H1 (cell line): ENCODE data around the gene RALGDS. TPM values are rescaled to one million over a fixed set of nuclear protein-coding genes. Genes with fewer than 3 reads are reported as not detected.

ENCODE experiments used
- CTCF ChIA-PET: fragments of 300-600 bp; sonication (Branson Sonifier 250); formaldehyde crosslinking; loops from one replicate; lab custom pipeline; 2021; ENCODE audit not compliant: partially characterized antibody; lab: Charles Lee
- POLR2A ChIA-PET: fragments of 300-600 bp; sonication (Branson Sonifier 250); formaldehyde crosslinking; loops from one replicate; lab custom pipeline; 2021; ENCODE audit warnings: inconsistent platforms; ENCODE audit not compliant: partially characterized antibody; lab: Charles Lee
- DNase-seq, 2 experiments: peaks; one replicate each; pipeline versions ENCODE4 v3.0.0 to v3.0.0-alpha.2; 2010 to 2022; ENCODE audit warnings: low spot score in 2 of 2, low read depth in 1 of 2, mixed read lengths in 1 of 2
- FAIRE-seq: peaks from 2 replicates; lab custom pipeline; 2011; peaks lifted over from hg19 to GRCh38; lab: Jason Lieb, UNC
- H2AFZ ChIP-seq: 2 replicates; pipeline ENCODE4 v1.8.1; 2012; ENCODE audit warnings: low read length, inconsistent platforms
- H2AK5ac ChIP-seq: 2 replicates; pipeline ENCODE4 v1.6.1; 2013; ENCODE audit warnings: low read depth, low read length
- H2BK120ac ChIP-seq: replicated peaks from 2 replicates; pipeline ENCODE3; 2013; ENCODE audit warnings: low read depth, low read length, inconsistent platforms
- H2BK12ac ChIP-seq: 2 replicates; pipeline ENCODE4 v1.6.1; 2013; ENCODE audit warnings: low read depth, low read length
- H2BK15ac ChIP-seq: 2 replicates; pipeline ENCODE4 v1.6.1; 2013; ENCODE audit warnings: low read length
- H2BK20ac ChIP-seq: 2 replicates; pipeline ENCODE4 v1.6.1; 2013; ENCODE audit warnings: low read length
- H2BK5ac ChIP-seq: 2 replicates; pipeline ENCODE4 v1.6.1; 2013; ENCODE audit warnings: low read depth, low read length
- H3K14ac ChIP-seq: 2 replicates; pipeline ENCODE4 v1.6.1; 2013; ENCODE audit warnings: inconsistent platforms; ENCODE audit not compliant: insufficient read length
- H3K18ac ChIP-seq: 2 replicates; pipeline ENCODE4 v1.6.1; 2013; ENCODE audit warnings: low read length; ENCODE audit errors: extremely low read depth
- H3K23ac ChIP-seq: 2 replicates; pipeline ENCODE4 v1.6.1; 2013; ENCODE audit warnings: inconsistent platforms; ENCODE audit not compliant: insufficient read length
- H3K23me2 ChIP-seq: 2 replicates; pipeline ENCODE4 v1.6.1; 2013; ENCODE audit warnings: low read depth, low read length
- H3K27ac ChIP-seq: 2 replicates; pipeline ENCODE4 v1.6.1; 2011; ENCODE audit warnings: low read depth, low read length, inconsistent platforms
- H3K27me3 ChIP-seq, 4 experiments: replicated peaks in 1 of 4; 1 replicate in 1 of 4; 2 replicates in 3 of 4; pipeline versions ENCODE4 v1.6.1 to v1.8.1; 2011 to 2013; ENCODE audit warnings: low read length in 3 of 4, mild to moderate bottlenecking in 3 of 4, inconsistent platforms in 2 of 4, mixed read lengths in 2 of 4, moderate library complexity in 1 of 4; ENCODE audit not compliant: control insufficient read depth in 3 of 4, insufficient read depth in 3 of 4; ENCODE audit errors: extremely low read depth in 1 of 4
- H3K36me3 ChIP-seq, 4 experiments: 2 replicates each; pipeline versions ENCODE4 v1.6.1 to v1.8.1; 2011 to 2013; ENCODE audit warnings: mild to moderate bottlenecking in 4 of 4, low read length in 3 of 4, moderate library complexity in 2 of 4, control low read depth in 1 of 4, inconsistent platforms in 1 of 4; ENCODE audit not compliant: insufficient read depth in 4 of 4, control insufficient read depth in 2 of 4
- H3K4ac ChIP-seq: replicated peaks from 2 replicates; pipeline ENCODE3; 2013; ENCODE audit warnings: low read length, low read depth, mixed read lengths, inconsistent platforms; ENCODE audit not compliant: insufficient read length
- H3K4me1 ChIP-seq, 4 experiments: replicated peaks in 1 of 4; 1 replicate in 1 of 4; 2 replicates in 3 of 4; pipeline versions ENCODE4 v1.6.1 to v1.8.1; 2011 to 2013; ENCODE audit warnings: low read length in 3 of 4, inconsistent platforms in 2 of 4, mixed read lengths in 1 of 4; ENCODE audit not compliant: insufficient read depth in 4 of 4, control insufficient read depth in 3 of 4
- H3K4me2 ChIP-seq, 2 experiments: 2 replicates each; pipeline versions ENCODE4 v1.6.1 to v1.8.1; 2011 to 2013; ENCODE audit warnings: low read depth in 2 of 2, low read length in 2 of 2, control low read depth in 1 of 2, inconsistent platforms in 1 of 2, mild to moderate bottlenecking in 1 of 2; ENCODE audit not compliant: insufficient read depth in 1 of 2
- H3K4me3 ChIP-seq, 4 experiments: fragments of 200-600, 300-600 bp in 1 of 4; sonication (generic), shearing (Covaris generic), sonication (Bioruptor Twin) in 1 of 4; 2 replicates each; pipeline versions ENCODE4 v1.5.1 to v1.8.1; 2011 to 2016; ENCODE audit warnings: low read length in 4 of 4, low read depth in 3 of 4, control low read depth in 2 of 4, inconsistent platforms in 2 of 4, mild to moderate bottlenecking in 2 of 4, mixed read lengths in 1 of 4, moderate library complexity in 1 of 4; ENCODE audit not compliant: insufficient read depth in 2 of 4; ENCODE audit errors: extremely low read depth in 1 of 4
- H3K56ac ChIP-seq: replicated peaks from 2 replicates; pipeline ENCODE3; 2013; ENCODE audit warnings: low read depth, mild to moderate bottlenecking, mixed read lengths, low read length, inconsistent platforms; ENCODE audit not compliant: insufficient read length
- H3K79me1 ChIP-seq: 2 replicates; pipeline ENCODE4 v1.6.1; 2013; ENCODE audit warnings: low read depth, low read length, control low read depth
- H3K79me2 ChIP-seq, 2 experiments: 2 replicates each; pipeline versions ENCODE4 v1.6.1 to v1.8.1; 2012 to 2013; ENCODE audit warnings: low read length in 2 of 2, mild to moderate bottlenecking in 2 of 2, inconsistent platforms in 1 of 2; ENCODE audit not compliant: insufficient read depth in 2 of 2, control insufficient read depth in 1 of 2
- H3K9ac ChIP-seq, 4 experiments: replicated peaks in 1 of 4; 1 replicate in 1 of 4; 2 replicates in 3 of 4; pipeline versions ENCODE4 v1.6.1 to v1.8.1; 2011 to 2013; ENCODE audit warnings: low read depth in 3 of 4, low read length in 3 of 4, control low read depth in 2 of 4, mild to moderate bottlenecking in 2 of 4, moderate library complexity in 2 of 4, inconsistent platforms in 1 of 4; ENCODE audit errors: extremely low read depth in 1 of 4
- H3K9me3 ChIP-seq, 2 experiments: 2 replicates each; pipeline versions ENCODE4 v1.6.1 to v1.8.1; 2012 to 2013; ENCODE audit warnings: mild to moderate bottlenecking in 2 of 2, moderate library complexity in 2 of 2, control low read depth in 1 of 2, inconsistent platforms in 1 of 2, low read depth in 1 of 2, low read length in 1 of 2, mixed read lengths in 1 of 2; ENCODE audit not compliant: insufficient read depth in 2 of 2
- H4K20me1 ChIP-seq, 2 experiments: replicated peaks in 1 of 2; 2 replicates each; pipeline versions ENCODE3 to v1.8.1; 2011 to 2013; ENCODE audit warnings: inconsistent platforms in 2 of 2, low read length in 2 of 2, mild to moderate bottlenecking in 1 of 2; ENCODE audit not compliant: insufficient read depth in 2 of 2, control insufficient read depth in 1 of 2
- H4K5ac ChIP-seq: 2 replicates; pipeline ENCODE4 v1.6.1; 2013; ENCODE audit warnings: low read length, low read depth, mixed read lengths, inconsistent platforms; ENCODE audit not compliant: insufficient read length
- H4K8ac ChIP-seq: 2 replicates; pipeline ENCODE4 v1.8.0; 2013; ENCODE audit warnings: mild to moderate bottlenecking, moderate library complexity, low read length, inconsistent platforms; ENCODE audit not compliant: insufficient read depth; ENCODE audit errors: extremely low read depth
- H4K91ac ChIP-seq: replicated peaks from 2 replicates; pipeline ENCODE3; 2013; ENCODE audit warnings: low read length, mixed read lengths, inconsistent platforms; ENCODE audit not compliant: insufficient read length
- ASH2L ChIP-seq: fragments of 200-600, 300-600 bp; sonication (generic); IDR thresholded peaks from one replicate; pipeline ENCODE4 v1.7.1; 2017; ENCODE audit warnings: low read length
- SIN3A ChIP-seq, 2 experiments: IDR thresholded peaks in 1 of 2; conservative IDR thresholded peaks in 1 of 2; 2 replicates each; pipeline ENCODE4 v1.6.1; 2011 to 2012; ENCODE audit warnings: low read length in 2 of 2, improper control_type of control experiment in 1 of 2, low read depth in 1 of 2, mild to moderate bottlenecking in 1 of 2
- WGBS, 2 experiments: shearing (Covaris generic) in 1 of 2; methylation state at CpG; one replicate each; pipeline versions ENCODE4 v1.1.6 to v1.1.7; 2013 to 2015; ENCODE audit warnings: low lambda C conversion rate in 2 of 2, mixed read lengths in 2 of 2, inconsistent platforms in 1 of 2, low coverage in 1 of 2, missing lambda C conversion rate in 1 of 2; ENCODE audit not compliant: insufficient replicate concordance in 2 of 2, insufficient coverage in 1 of 2, insufficient read length in 1 of 2; ENCODE audit errors: extremely low coverage in 1 of 2, missing lambda C conversion rate in 1 of 2; 5-methylcytosine and 5-hydroxymethylcytosine counted together
- polyA plus RNA-seq, 7 experiments: library from polyadenylated mRNA; depleted of rRNA in 3 of 7; stranded (reverse) in 5 of 7; unstranded in 2 of 7; fragments of >200 nt in 5 of 7; fragments of 200-250 nt in 2 of 7; gene quantifications; 1 replicate in 5 of 7; 2 replicates in 1 of 7; 4 replicates in 1 of 7; pipeline versions ENCODE4 v1.2.1 to v1.2.3, GENCODE V29; 2011 to 2013; ENCODE audit warnings: missing spikeins in 2 of 7, mixed read lengths in 2 of 7
- total RNA-seq: library from RNA; stranded (reverse); fragmentation: NEBNext Ultra II Directional; extraction: Animal tissue kit (Norgen Biotek cat#: 25700); gene quantifications from 2 replicates; pipeline ENCODE4 v1.2.1, GENCODE V29; 2021

Gene RALGDS
- total and polyA plus RNA-seq, 2 of the 8 experiments (the other 6 are each of a cell fraction or from before 2014, with no cell fraction given): 14.5 to 25.5 TPM

GRCh38 chr9:133075925-133076630 is 45.0 kb downstream of the RALGDS start:
- CTCF ChIA-PET: interaction anchor here (0.5 to 1.8 kb wide), 7 partner anchors 10 to 148 kb away, joined by 3 to 5 read pairs (median 4); no protein-coding TSS in a partner anchor
- no peak overlapping the region for H4K8ac ChIP-seq
- H4K5ac ChIP-seq: no peak overlapping the region
- H3K36me3 ChIP-seq: no peaks in the 10 kb centered on the region; a peak in 1 of 8 replicates
- no peaks in the 10 kb centered on the region for H3K23me2 ChIP-seq
- DNase-seq: no peak
- no peak overlapping the region for H3K4ac ChIP-seq
- H3K27me3 ChIP-seq: no peaks in the 10 kb centered on the region
- no peak for FAIRE-seq
- no peak overlapping the region for H2BK5ac ChIP-seq
- no peak overlapping the region for H2BK20ac ChIP-seq
- WGBS, 2 experiments: 89% methylated on average over 4 of the region's 4 CpGs; no CpG with 5 or more reads in 1 of the 2 experiments
- no peak overlapping the region for H4K91ac ChIP-seq
- H3K4me3 ChIP-seq: no peak overlapping the region
- H3K79me2 ChIP-seq: no peaks in the 10 kb centered on the region
- no peak overlapping the region for H2BK120ac ChIP-seq
- H3K18ac ChIP-seq: no peak overlapping the region
- no peaks in the 10 kb centered on the region for H3K9me3 ChIP-seq
- H3K4me2 ChIP-seq: no peak overlapping the region
- no peak overlapping the region for H3K14ac ChIP-seq
- no peaks in the 10 kb centered on the region for H3K79me1 ChIP-seq
- no peak overlapping the region for H3K56ac ChIP-seq
- H2BK15ac ChIP-seq: no peak overlapping the region
- no peak overlapping the region for H2AFZ ChIP-seq
- no peak overlapping the region for H3K27ac ChIP-seq
- H3K23ac ChIP-seq: no peak overlapping the region
- no peak overlapping the region for H2AK5ac ChIP-seq
- no peaks in the 10 kb centered on the region for H3K4me1 ChIP-seq
- POLR2A ChIA-PET: interaction anchor here (0.9 kb wide), 1 partner anchor 12 kb away, joined by 3 read pairs; no protein-coding TSS in a partner anchor
- no peak overlapping the region for H3K9ac ChIP-seq
- H4K20me1 ChIP-seq: no peaks in the 10 kb centered on the region
- H2BK12ac ChIP-seq: no peak overlapping the region
- TF ChIP-seq ASH2L (no peak), SIN3A (conservative IDR thresholded peaks at IDR 0.05 in 1 of 2, IDR thresholded peaks at IDR 0.05 in 1 of 2; ENCODE audit: low read depth in 1 of 2, low read length in 2 of 2) (no peak)
